Ascending aorta (tissue), 2 donors: ENCODE measurements around the gene FRMD4B. TPM values are rescaled to one million over a fixed set of nuclear protein-coding genes. Genes with fewer than 3 reads are reported as not detected.

Experiments used
- DNase-seq, 2 donors: peaks; one replicate each; pipeline ENCODE4 v3.0.0-alpha.2; 2019; ENCODE audit warnings: low spot score in 2 of 2
- H3K27ac ChIP-seq, 2 donors: fragments of 200-600 bp; sonication (generic); one replicate each; pipeline ENCODE4 v1.5.1; 2016 to 2017; ENCODE audit warnings: mild to moderate bottlenecking in 1 of 2
- H3K27me3 ChIP-seq: fragments of 200-600 bp; sonication (generic); one replicate; pipeline ENCODE4 v1.5.1; 2017
- H3K36me3 ChIP-seq, 2 donors: fragments of 200-600 bp; sonication (generic); one replicate each; pipeline ENCODE4 v1.5.1; 2016
- H3K4me1 ChIP-seq, 2 donors: fragments of 200-600 bp; sonication (generic); one replicate each; pipeline ENCODE4 v1.5.1; 2016 to 2017; ENCODE audit warnings: mild to moderate bottlenecking in 1 of 2
- H3K4me3 ChIP-seq, 2 donors: fragments of 200-600 bp; sonication (generic); one replicate each; pipeline ENCODE4 v1.5.1; 2016 to 2017; ENCODE audit warnings: mild to moderate bottlenecking in 1 of 2
- H3K9me3 ChIP-seq, 2 donors: fragments of 200-600 bp; sonication (generic); one replicate each; pipeline ENCODE4 v1.5.1; 2016
- intact Hi-C: fragments of 100-400 bp; cut with DNase I; formaldehyde crosslinking; loops from one replicate; pipeline ENCODE4 v1.15.1; 2023
- total RNA-seq: library from RNA; depleted of rRNA; stranded (reverse); fragments of >200 nt; gene quantifications from one replicate; pipeline ENCODE4 v1.1.0, GENCODE V29; 2016
- TF ChIP-seq, protein P1 (sequence below), 3 experiments: fragments of 200-600 bp in 2 of 3; fragments of 450-650 bp in 1 of 3; sonication (generic) in 2 of 3; IDR thresholded peaks; one replicate each; pipeline ENCODE4 v1.5.1; 2016 to 2019; ENCODE audit warnings: antibody characterized with exemption in 3 of 3, mild to moderate bottlenecking in 1 of 3, moderate library complexity in 1 of 3

The FRMD4B gene
- total RNA-seq, result 13.5 TPM

- Histone ChIP-seq H3K4me3 (peak within 1 kb of the TSS; percentile 65 to 86), H3K9me3 (no peaks in the 10 kb centered on the region), H3K27me3 (no peaks in the 10 kb centered on the region), H3K27ac (peak within 1 kb of the TSS; percentile 70), H3K36me3 (no peaks in the 10 kb centered on the region), H3K4me1 (no peaks in the 10 kb centered on the region)
- intact Hi-C loops, result loop anchor here (5.0 kb wide), 2 partner anchors 34 to 79 kb away; no protein-coding TSS in a partner anchor
- peak; percentile 50 to 86 for DNase-seq
- TF ChIP-seq, protein P1, sequence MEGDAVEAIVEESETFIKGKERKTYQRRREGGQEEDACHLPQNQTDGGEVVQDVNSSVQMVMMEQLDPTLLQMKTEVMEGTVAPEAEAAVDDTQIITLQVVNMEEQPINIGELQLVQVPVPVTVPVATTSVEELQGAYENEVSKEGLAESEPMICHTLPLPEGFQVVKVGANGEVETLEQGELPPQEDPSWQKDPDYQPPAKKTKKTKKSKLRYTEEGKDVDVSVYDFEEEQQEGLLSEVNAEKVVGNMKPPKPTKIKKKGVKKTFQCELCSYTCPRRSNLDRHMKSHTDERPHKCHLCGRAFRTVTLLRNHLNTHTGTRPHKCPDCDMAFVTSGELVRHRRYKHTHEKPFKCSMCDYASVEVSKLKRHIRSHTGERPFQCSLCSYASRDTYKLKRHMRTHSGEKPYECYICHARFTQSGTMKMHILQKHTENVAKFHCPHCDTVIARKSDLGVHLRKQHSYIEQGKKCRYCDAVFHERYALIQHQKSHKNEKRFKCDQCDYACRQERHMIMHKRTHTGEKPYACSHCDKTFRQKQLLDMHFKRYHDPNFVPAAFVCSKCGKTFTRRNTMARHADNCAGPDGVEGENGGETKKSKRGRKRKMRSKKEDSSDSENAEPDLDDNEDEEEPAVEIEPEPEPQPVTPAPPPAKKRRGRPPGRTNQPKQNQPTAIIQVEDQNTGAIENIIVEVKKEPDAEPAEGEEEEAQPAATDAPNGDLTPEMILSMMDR (IDR thresholded peaks at IDR 0.05), result peak in 2 of 3 experiments; percentile 23 to 25
Observed at GRCh38 chr3:69385723-69386555, at the start of gene FRMD4B. FRMD4B (minus strand) TSS chr3:69386088; CDS start chr3:69385989, 99 bp downstream.

DNA sequence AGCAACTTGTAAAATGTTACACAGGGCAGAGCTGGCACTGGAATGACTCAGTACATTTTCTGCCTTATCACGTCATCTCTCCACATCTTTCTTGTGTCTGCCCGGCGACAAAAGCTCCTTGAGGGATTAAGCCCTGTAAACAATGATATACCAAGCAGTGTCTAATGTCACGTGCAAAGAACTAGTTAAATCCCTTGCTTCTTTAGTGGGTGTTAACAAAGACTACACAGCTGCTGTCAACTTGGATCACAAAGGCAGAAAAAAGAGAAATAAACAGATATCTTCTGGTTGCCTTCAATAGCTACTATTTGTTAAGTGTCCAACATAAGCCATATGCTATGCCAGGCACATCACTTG is 48.1 kb upstream of the FRMD4B start:
- Histone ChIP-seq H3K4me3 (no peak overlapping the region), H3K27me3 (no peaks in the 10 kb centered on the region), H3K9me3 (no peaks in the 10 kb centered on the region), H3K27ac (no peak overlapping the region), H3K36me3 (no peaks in the 10 kb centered on the region), H3K4me1 (no peaks in the 10 kb centered on the region)
- no peak for DNase-seq
- TF ChIP-seq, protein P1 (IDR thresholded peaks at IDR 0.05), result no peak
- intact Hi-C loops, result loop anchor here (10.0 kb wide), 1 partner anchor 231 kb away; no protein-coding TSS in a partner anchor

GRCh38 chr3:69433121-69433968 is 47.5 kb upstream of the FRMD4B start:
- intact Hi-C loops, result loop anchor here (10.0 kb wide), 1 partner anchor 231 kb away; no protein-coding TSS in a partner anchor
- Histone ChIP-seq H3K4me3 (no peak overlapping the region), H3K4me1 (no peaks in the 10 kb centered on the region), H3K27ac (no peak overlapping the region), H3K36me3 (no peaks in the 10 kb centered on the region), H3K9me3 (no peaks in the 10 kb centered on the region), H3K27me3 (no peaks in the 10 kb centered on the region)
- no peak for DNase-seq
- TF ChIP-seq, protein P1 (IDR thresholded peaks at IDR 0.05), result no peak

DNA sequence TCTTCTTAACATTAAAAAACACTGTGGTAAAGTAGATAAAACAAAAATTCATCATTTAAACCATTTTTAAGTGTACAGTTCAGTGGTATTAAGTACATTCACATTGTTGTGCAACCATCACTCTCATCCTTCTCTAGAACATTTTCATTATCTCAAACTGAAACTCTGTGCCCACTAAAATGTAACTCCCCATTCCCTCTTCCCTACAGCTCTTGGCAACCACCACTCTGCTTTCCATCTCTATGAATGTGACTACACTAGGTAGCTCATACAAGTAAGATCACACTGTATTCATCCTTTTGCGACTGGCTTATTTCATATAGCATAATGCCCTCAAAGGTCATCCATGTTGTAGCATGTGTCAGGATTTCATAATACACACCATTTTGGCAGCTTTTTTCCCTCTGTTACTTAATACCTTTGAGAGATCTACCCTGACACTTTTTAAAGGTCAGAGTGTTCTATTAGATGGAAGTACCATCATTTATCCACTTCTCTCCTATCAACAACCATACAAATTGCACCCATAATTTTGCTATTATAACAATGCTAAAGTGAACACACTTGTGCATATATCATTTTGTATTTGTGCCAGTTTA is 42.9 kb upstream of the FRMD4B start:
- no peaks in the 10 kb centered on the region for H3K4me1 ChIP-seq
- H3K27me3 ChIP-seq, result no peaks in the 10 kb centered on the region
- H3K4me3 ChIP-seq, result no peak overlapping the region
- no peak for DNase-seq
- intact Hi-C loops, result no loop called here
- H3K9me3 ChIP-seq, result no peaks in the 10 kb centered on the region
- TF ChIP-seq, protein P1 (IDR thresholded peaks at IDR 0.05), result no peak
- H3K27ac ChIP-seq, result no peak overlapping the region
- no peaks in the 10 kb centered on the region for H3K36me3 ChIP-seq

- intact Hi-C loops, result loop anchor here (1.0 kb wide), 1 partner anchor 266 kb away; no protein-coding TSS in a partner anchor
- no peaks in the 10 kb centered on the region for H3K9me3 ChIP-seq
- TF ChIP-seq, protein P1 (IDR thresholded peaks at IDR 0.05), result peak in 2 of 3 experiments; percentile 16 to 22
- no peak overlapping the region for H3K27ac ChIP-seq
- no peaks in the 10 kb centered on the region for H3K27me3 ChIP-seq
- H3K36me3 ChIP-seq, result no peaks in the 10 kb centered on the region
- no peak overlapping the region for H3K4me3 ChIP-seq
- no peak for DNase-seq
- H3K4me1 ChIP-seq, result no peaks in the 10 kb centered on the region
Observed at GRCh38 chr3:69426967-69427304, 41.0 kb upstream of the FRMD4B start.
